ENCODE measurements around the gene ASB16. TPM values are rescaled to one million over a fixed set of nuclear protein-coding genes. Genes with fewer than 3 reads are reported as not detected.
A peak's percentile ranks its signal among the peaks of the same experiment; 100 is the strongest.

The ASB16 gene
- total RNA-seq, 1 donor from 2014 or later, result not detected

- peak overlapping the region in 1 of 2 donors; percentile 7 for H3K27ac ChIP-seq
Observed at GRCh38 chr17:44205962-44206824, 35.7 kb downstream of the ASB16 start.

GRCh38 chr17:44206825-44207155, 36.3 kb downstream of the ASB16 start:
- TF ChIP-seq, protein P1, sequence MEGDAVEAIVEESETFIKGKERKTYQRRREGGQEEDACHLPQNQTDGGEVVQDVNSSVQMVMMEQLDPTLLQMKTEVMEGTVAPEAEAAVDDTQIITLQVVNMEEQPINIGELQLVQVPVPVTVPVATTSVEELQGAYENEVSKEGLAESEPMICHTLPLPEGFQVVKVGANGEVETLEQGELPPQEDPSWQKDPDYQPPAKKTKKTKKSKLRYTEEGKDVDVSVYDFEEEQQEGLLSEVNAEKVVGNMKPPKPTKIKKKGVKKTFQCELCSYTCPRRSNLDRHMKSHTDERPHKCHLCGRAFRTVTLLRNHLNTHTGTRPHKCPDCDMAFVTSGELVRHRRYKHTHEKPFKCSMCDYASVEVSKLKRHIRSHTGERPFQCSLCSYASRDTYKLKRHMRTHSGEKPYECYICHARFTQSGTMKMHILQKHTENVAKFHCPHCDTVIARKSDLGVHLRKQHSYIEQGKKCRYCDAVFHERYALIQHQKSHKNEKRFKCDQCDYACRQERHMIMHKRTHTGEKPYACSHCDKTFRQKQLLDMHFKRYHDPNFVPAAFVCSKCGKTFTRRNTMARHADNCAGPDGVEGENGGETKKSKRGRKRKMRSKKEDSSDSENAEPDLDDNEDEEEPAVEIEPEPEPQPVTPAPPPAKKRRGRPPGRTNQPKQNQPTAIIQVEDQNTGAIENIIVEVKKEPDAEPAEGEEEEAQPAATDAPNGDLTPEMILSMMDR (IDR thresholded peaks at IDR 0.05), result no peak
- intact Hi-C loops (cut with DNase I), result no loop called here
- no peak for DNase-seq (ENCODE audit: low spot score in 2 of 2)
- Histone ChIP-seq H3K36me3 (peaks cover 36 to 49% of the 10 kb centered on the region in 2 donors), H3K4me1 (peaks cover 0 to 9% of the 10 kb centered on the region in 2 donors), H3K27me3 (no peaks in the 10 kb centered on the region), H3K27ac (no peak overlapping the region), H3K4me3 (no peak overlapping the region), H3K9me3 (no peaks in the 10 kb centered on the region)

More at GRCh38 chr17:44205962-44206824, 35.7 kb downstream of the ASB16 start:
- Histone ChIP-seq H3K36me3 (peaks cover 31 to 43% of the 10 kb centered on the region in 2 donors), H3K4me3 (no peak overlapping the region), H3K27me3 (no peaks in the 10 kb centered on the region), H3K9me3 (no peaks in the 10 kb centered on the region), H3K4me1 (peaks cover 0 to 9% of the 10 kb centered on the region in 2 donors)
- intact Hi-C loops (cut with DNase I), result no loop called here
- no peak for DNase-seq (ENCODE audit: low spot score in 2 of 2)
- TF ChIP-seq, protein P1 (IDR thresholded peaks at IDR 0.05), result no peak

GRCh38 chr17:44207319-44207718, 36.8 kb downstream of the ASB16 start:
- Histone ChIP-seq H3K4me1 (peaks cover 0 to 9% of the 10 kb centered on the region in 2 donors), H3K9me3 (no peaks in the 10 kb centered on the region), H3K4me3 (no peak overlapping the region), H3K27ac (no peak overlapping the region), H3K36me3 (peaks cover 36 to 49% of the 10 kb centered on the region in 2 donors), H3K27me3 (no peaks in the 10 kb centered on the region)
- intact Hi-C loops (cut with DNase I), result no loop called here
- TF ChIP-seq, protein P1 (IDR thresholded peaks at IDR 0.05), result no peak
- DNase-seq (ENCODE audit: low spot score in 2 of 2), result no peak

DNA sequence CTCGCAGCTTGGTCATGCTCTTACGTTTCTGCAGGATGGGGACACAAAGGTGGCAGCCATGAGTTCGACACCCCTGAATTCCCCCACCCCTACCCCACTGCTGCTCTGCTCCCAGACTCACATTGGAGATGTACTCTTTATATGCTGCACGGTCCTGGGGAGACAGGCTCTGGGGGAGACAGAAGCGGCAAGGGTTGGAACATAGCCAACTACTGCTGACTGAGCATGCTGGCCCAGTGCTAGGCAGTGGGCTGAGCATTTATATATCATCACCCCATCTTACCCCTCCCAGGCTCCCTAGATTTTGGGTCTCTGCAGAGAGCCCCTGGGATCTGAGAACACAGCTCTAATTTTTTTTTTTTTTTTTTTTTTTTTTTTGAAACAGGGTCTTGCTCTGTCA, 37.2 kb downstream of the ASB16 start:
- Histone ChIP-seq H3K9me3 (no peaks in the 10 kb centered on the region), H3K27ac (no peak overlapping the region), H3K36me3 (peaks cover 36 to 49% of the 10 kb centered on the region in 2 donors), H3K27me3 (no peaks in the 10 kb centered on the region), H3K4me3 (no peak overlapping the region), H3K4me1 (peaks cover 0 to 9% of the 10 kb centered on the region in 2 donors)
- no peak for DNase-seq (ENCODE audit: low spot score in 2 of 2)
- TF ChIP-seq, protein P1 (IDR thresholded peaks at IDR 0.05), result no peak
- intact Hi-C loops (cut with DNase I), result no loop called here

- Histone ChIP-seq H3K27ac (peak overlapping the region; percentile 26 to 59), H3K36me3 (peaks cover 46 to 59% of the 10 kb centered on the region in 2 donors), H3K9me3 (no peaks in the 10 kb centered on the region), H3K4me1 (peaks cover 0 to 9% of the 10 kb centered on the region in 2 donors), H3K4me3 (peak overlapping the region in 1 of 2 donors; percentile 14), H3K27me3 (no peaks in the 10 kb centered on the region)
- TF ChIP-seq, protein P1 (IDR thresholded peaks at IDR 0.05), result no peak
- intact Hi-C loops (cut with DNase I), result loop anchor here (1.0 to 10.0 kb wide), 3 partner anchors 10 to 295 kb away; partner anchors contain the start of genes GPATCH8 and SLC25A39
- DNase-seq (ENCODE audit: low spot score in 2 of 2), result no peak
Observed at GRCh38 chr17:44209786-44210341, 39.4 kb downstream of the ASB16 start.

Measured in ascending aorta (tissue), 2 donors.